Bronchial epithelial cell (primary cell): Measurements from ENCODE around the gene IL4R. TPM values are rescaled to one million over a fixed set of nuclear protein-coding genes. Genes with fewer than 3 reads are reported as not detected.

Experiments used
- DNase-seq: peaks from one replicate; pipeline ENCODE4 v3.0.0-alpha.2; 2010; ENCODE audit warnings: low read depth
- FAIRE-seq: peaks from 2 replicates; lab custom pipeline; 2011; peaks lifted over from hg19 to GRCh38; lab: Jason Lieb, UNC
- H3K27me3 ChIP-seq: 2 replicates; pipeline ENCODE4 v1.5.1; 2011; ENCODE audit warnings: low read length; ENCODE audit not compliant: control insufficient read depth, insufficient read depth
- H3K36me3 ChIP-seq: 2 replicates; pipeline ENCODE4 v1.5.1; 2011; ENCODE audit warnings: low read length; ENCODE audit not compliant: control insufficient read depth, insufficient read depth
- H3K4me3 ChIP-seq: 2 replicates; pipeline ENCODE4 v1.5.1; 2011; ENCODE audit warnings: mild to moderate bottlenecking, low read depth, low read length, control low read depth
- CTCF ChIP-seq: IDR thresholded peaks from 2 replicates; pipeline ENCODE4 v1.5.1; 2011; ENCODE audit warnings: mild to moderate bottlenecking, moderate library complexity, low read length, control low read depth, inconsistent platforms; ENCODE audit not compliant: insufficient read depth, severe bottlenecking
- total RNA-seq: library from RNA; depleted of rRNA; stranded (reverse); fragments of >200 nt; gene quantifications from 2 replicates; pipeline ENCODE4 v1.2.1, GENCODE V29; 2014

Gene IL4R
- total RNA-seq, 1 donor from 2014 or later = 25.8 TPM

- DNase-seq (no peak), FAIRE-seq (no peak)
- Histone ChIP-seq H3K4me3 (no peak overlapping the region), H3K27me3 (no peaks in the 10 kb centered on the region), H3K36me3 (no peaks in the 10 kb centered on the region)
- TF ChIP-seq CTCF = no peak
These were observed 22.0 kb upstream of the IL4R start for GRCh38 chr16:27291722-27292240.

- FAIRE-seq (no peak), DNase-seq (no peak)
- no peaks in the 10 kb centered on the region for H3K27me3 ChIP-seq
- H3K4me3 ChIP-seq = no peak overlapping the region
- no peak for TF ChIP-seq CTCF
- H3K36me3 ChIP-seq = no peaks in the 10 kb centered on the region
These were observed 20.4 kb upstream of the IL4R start for GRCh38 chr16:27293343-27293742.

- Histone ChIP-seq H3K36me3 (no peaks in the 10 kb centered on the region), H3K27me3 (no peaks in the 10 kb centered on the region), H3K4me3 (no peak overlapping the region)
- TF ChIP-seq CTCF = no peak
- FAIRE-seq = no peak
- no peak for DNase-seq
These were observed 15.6 kb upstream of the IL4R start for GRCh38 chr16:27298132-27298531.

GRCh38 chr16:27301236-27301861 is 12.4 kb upstream of the IL4R start:
- no peaks in the 10 kb centered on the region for H3K27me3 ChIP-seq
- H3K4me3 ChIP-seq = no peak overlapping the region
- no peak for FAIRE-seq
- no peak for DNase-seq
- no peak for TF ChIP-seq CTCF
- H3K36me3 ChIP-seq = no peaks in the 10 kb centered on the region

- DNase-seq (no peak), FAIRE-seq (no peak)
- TF ChIP-seq CTCF = no peak
- Histone ChIP-seq H3K27me3 (no peaks in the 10 kb centered on the region), H3K4me3 (no peak overlapping the region), H3K36me3 (no peaks in the 10 kb centered on the region)
These were observed 11.6 kb upstream of the IL4R start for GRCh38 chr16:27302126-27302525.
